Activated T-helper 9 cell treated with anti-CD3 and anti-CD28 coated beads, Interleukin-2, amount 50 U/mL, for 16 hours (primary cell): ENCODE measurements around the gene CITED4.

Experiments used
- DNase-seq: peaks from one replicate; pipeline ENCODE4 v3.0.0-alpha.2; 2020; ENCODE audit warnings: low read depth

The CITED4 gene

GRCh38 chr1:40834968-40835545 lies 27.1 kb downstream of the CITED4 start:
- no peak for DNase-seq

- no peak for DNase-seq
Observed at GRCh38 chr1:40833979-40834378, 28.2 kb downstream of the CITED4 start.

GRCh38 chr1:40831001-40831732 lies 31.0 kb downstream of the CITED4 start:
- no peak for DNase-seq

- no peak for DNase-seq
Observed at GRCh38 chr1:40830419-40830943, 31.7 kb downstream of the CITED4 start.

GRCh38 chr1:40829631-40830245 lies 32.4 kb downstream of the CITED4 start:
- DNase-seq = no peak

- no peak for DNase-seq
Observed at GRCh38 chr1:40825996-40826395, 36.2 kb downstream of the CITED4 start.

GRCh38 chr1:40825435-40825788 lies 36.8 kb downstream of the CITED4 start:
- DNase-seq = no peak

- DNase-seq = no peak
Observed at GRCh38 chr1:40824591-40825434, 37.4 kb downstream of the CITED4 start.

GRCh38 chr1:40823983-40824382 lies 38.2 kb downstream of the CITED4 start:
- no peak for DNase-seq

GRCh38 chr1:40823345-40823744 lies 38.8 kb downstream of the CITED4 start:
- no peak for DNase-seq

GRCh38 chr1:40822890-40823289 lies 39.3 kb downstream of the CITED4 start:
- no peak for DNase-seq

GRCh38 chr1:40820911-40821693 lies 41.1 kb downstream of the CITED4 start:
- DNase-seq = no peak

GRCh38 chr1:40820251-40820797 lies 41.8 kb downstream of the CITED4 start:
- no peak for DNase-seq

GRCh38 chr1:40819101-40819500 lies 43.1 kb downstream of the CITED4 start:
- DNase-seq = no peak

- DNase-seq = peak; percentile 74
Observed at GRCh38 chr1:40818264-40818961, 43.8 kb downstream of the CITED4 start.

GRCh38 chr1:40817791-40818263 lies 44.3 kb downstream of the CITED4 start:
- DNase-seq = no peak

- DNase-seq = no peak
Observed at GRCh38 chr1:40815420-40815819, 46.7 kb downstream of the CITED4 start.
